DOHH2 (cell line): Measurements from ENCODE around the gene SLC6A11.

Experiments
- H3F3A ChIP-seq: fragments of 200-600 bp; sonication (generic), shearing (Covaris generic); 2 replicates; pipeline ENCODE4 v1.6.0; 2016; ENCODE audit warnings: antibody characterized with exemption, mild to moderate bottlenecking; ENCODE audit not compliant: control insufficient read depth, insufficient read depth
- H3K27ac ChIP-seq: fragments of 200-600 bp; sonication (generic); 2 replicates; pipeline ENCODE4 v1.5.1; 2014; ENCODE audit warnings: low read depth, mild to moderate bottlenecking, low read length, moderate library complexity
- H3K27me3 ChIP-seq: fragments of 200-600 bp; sonication (generic); 2 replicates; pipeline ENCODE4 v1.6.1; 2014; ENCODE audit warnings: mild to moderate bottlenecking, low read length, mixed read lengths; ENCODE audit not compliant: control insufficient read depth
- H3K36me3 ChIP-seq: fragments of 200-600 bp; sonication (generic); 2 replicates; pipeline ENCODE4 v1.6.1; 2014; ENCODE audit warnings: mild to moderate bottlenecking, low read length, moderate library complexity, mixed read lengths; ENCODE audit not compliant: control insufficient read depth
- H3K4me1 ChIP-seq: fragments of 200-600 bp; sonication (generic); 2 replicates; pipeline ENCODE4 v1.6.1; 2014; ENCODE audit warnings: mild to moderate bottlenecking, low read length, mixed read lengths; ENCODE audit not compliant: control insufficient read depth
- H3K4me2 ChIP-seq: fragments of 200-600 bp; sonication (generic); 2 replicates; pipeline ENCODE4 v1.6.0; 2014; ENCODE audit warnings: mild to moderate bottlenecking, low read length, moderate library complexity
- H3K4me3 ChIP-seq: fragments of 200-600 bp; sonication (generic); 2 replicates; pipeline ENCODE4 v1.5.1; 2014; ENCODE audit warnings: mild to moderate bottlenecking, low read length, mixed read lengths
- H3K79me2 ChIP-seq: fragments of 200-600 bp; sonication (generic); 2 replicates; pipeline ENCODE4 v1.6.1; 2014; ENCODE audit warnings: mild to moderate bottlenecking, low read length, mixed read lengths; ENCODE audit not compliant: control insufficient read depth
- H3K9me2 ChIP-seq: fragments of 200-600 bp; sonication (generic); replicated peaks from 2 replicates; pipeline ENCODE4 v1.6.1; 2014; ENCODE audit warnings: mild to moderate bottlenecking, low read length, mixed read lengths; ENCODE audit not compliant: control insufficient read depth
- H3K9me3 ChIP-seq: fragments of 200-600 bp; sonication (generic); 2 replicates; pipeline ENCODE4 v1.6.1; 2014; ENCODE audit warnings: antibody characterized with exemption, low read length, mixed read lengths; ENCODE audit not compliant: control insufficient read depth, insufficient read depth
- H4K20me1 ChIP-seq: fragments of 200-600 bp; sonication (generic); 2 replicates; pipeline ENCODE4 v1.6.0; 2014; ENCODE audit warnings: low read depth, mild to moderate bottlenecking, antibody characterized with exemption, low read length, moderate library complexity; ENCODE audit not compliant: control insufficient read depth, insufficient read depth
- EZH2phosphoT487 ChIP-seq: fragments of 200-600 bp; sonication (generic); IDR thresholded peaks from 2 replicates; pipeline ENCODE4 v1.6.1; 2017; ENCODE audit warnings: borderline replicate concordance, mild to moderate bottlenecking, antibody characterized with exemption, low read length, moderate library complexity, mixed read lengths
- TF ChIP-seq, protein P1 (sequence below): fragments of 200-600 bp; sonication (generic); IDR thresholded peaks from one replicate; pipeline ENCODE4 v1.5.1; 2014; ENCODE audit warnings: antibody characterized with exemption, mild to moderate bottlenecking, low read depth, low read length; ENCODE audit not compliant: poor library complexity, severe bottlenecking

SLC6A11 gene

DNA sequence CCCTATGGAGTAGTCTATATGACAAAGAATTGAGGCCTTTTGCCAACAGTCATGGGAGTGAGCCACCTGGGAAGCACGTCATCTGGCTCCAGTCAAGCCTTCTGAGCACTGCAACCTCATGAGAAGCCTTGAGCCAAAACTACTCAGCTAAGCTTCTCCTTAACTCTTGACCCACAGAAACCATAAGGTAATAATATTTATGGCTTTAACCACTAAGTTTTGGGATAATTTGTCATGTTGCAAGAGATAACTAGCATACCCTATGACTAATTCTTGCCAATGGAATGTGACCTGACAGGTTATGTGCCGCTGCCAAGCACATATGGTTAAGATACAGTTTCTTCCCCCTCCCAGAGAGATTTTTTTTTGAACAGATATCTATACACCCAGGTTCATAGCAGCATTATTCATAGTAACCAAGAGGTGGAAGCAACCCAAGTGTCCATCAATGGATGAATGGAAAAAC, 11.8 kb upstream of the SLC6A11 start:
- TF ChIP-seq, protein P1, sequence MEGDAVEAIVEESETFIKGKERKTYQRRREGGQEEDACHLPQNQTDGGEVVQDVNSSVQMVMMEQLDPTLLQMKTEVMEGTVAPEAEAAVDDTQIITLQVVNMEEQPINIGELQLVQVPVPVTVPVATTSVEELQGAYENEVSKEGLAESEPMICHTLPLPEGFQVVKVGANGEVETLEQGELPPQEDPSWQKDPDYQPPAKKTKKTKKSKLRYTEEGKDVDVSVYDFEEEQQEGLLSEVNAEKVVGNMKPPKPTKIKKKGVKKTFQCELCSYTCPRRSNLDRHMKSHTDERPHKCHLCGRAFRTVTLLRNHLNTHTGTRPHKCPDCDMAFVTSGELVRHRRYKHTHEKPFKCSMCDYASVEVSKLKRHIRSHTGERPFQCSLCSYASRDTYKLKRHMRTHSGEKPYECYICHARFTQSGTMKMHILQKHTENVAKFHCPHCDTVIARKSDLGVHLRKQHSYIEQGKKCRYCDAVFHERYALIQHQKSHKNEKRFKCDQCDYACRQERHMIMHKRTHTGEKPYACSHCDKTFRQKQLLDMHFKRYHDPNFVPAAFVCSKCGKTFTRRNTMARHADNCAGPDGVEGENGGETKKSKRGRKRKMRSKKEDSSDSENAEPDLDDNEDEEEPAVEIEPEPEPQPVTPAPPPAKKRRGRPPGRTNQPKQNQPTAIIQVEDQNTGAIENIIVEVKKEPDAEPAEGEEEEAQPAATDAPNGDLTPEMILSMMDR, result no peak
- TF ChIP-seq EZH2phosphoT487, result no peak
- H3K27me3 ChIP-seq, result peaks cover 14% of the 10 kb centered on the region; the same call in 1 of the 2 replicates
- H3K36me3 ChIP-seq, result no peaks in the 10 kb centered on the region
- H3K27ac ChIP-seq, result no peak overlapping the region
- no peaks in the 10 kb centered on the region for H3K9me2 ChIP-seq
- H3F3A ChIP-seq, result no peaks in the 10 kb centered on the region
- no peaks in the 10 kb centered on the region for H3K79me2 ChIP-seq
- H3K9me3 ChIP-seq, result no peaks in the 10 kb centered on the region
- H3K4me2 ChIP-seq, result no peak overlapping the region
- H3K4me1 ChIP-seq, result no peaks in the 10 kb centered on the region
- no peak overlapping the region for H3K4me3 ChIP-seq
- no peaks in the 10 kb centered on the region for H4K20me1 ChIP-seq

DNA sequence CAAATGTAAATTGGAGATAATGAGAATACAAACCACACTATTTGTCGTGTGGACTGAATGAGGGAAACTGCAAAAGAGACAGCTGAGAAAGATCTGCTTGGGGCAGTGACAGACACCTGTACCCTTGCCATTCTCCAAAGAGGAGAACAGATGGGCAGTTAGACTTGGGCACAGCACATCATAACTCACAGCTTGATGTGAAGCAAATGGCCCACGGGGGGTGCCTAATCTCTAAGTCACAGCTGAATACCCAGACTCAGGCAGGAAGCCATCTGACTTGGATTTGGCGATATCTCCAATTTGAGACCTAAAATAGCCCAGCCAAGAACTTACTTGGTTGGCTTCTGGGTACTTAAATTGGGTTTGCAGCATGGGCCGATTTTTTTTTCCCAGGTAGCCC, 10.0 kb upstream of the SLC6A11 start:
- peaks cover 14% of the 10 kb centered on the region; the same call in 1 of the 2 replicates for H3K27me3 ChIP-seq
- H3K4me3 ChIP-seq, result no peak overlapping the region
- TF ChIP-seq, protein P1, result no peak
- TF ChIP-seq EZH2phosphoT487, result no peak
- no peaks in the 10 kb centered on the region for H4K20me1 ChIP-seq
- H3K4me2 ChIP-seq, result no peak overlapping the region
- no peak overlapping the region for H3K27ac ChIP-seq
- no peaks in the 10 kb centered on the region for H3K4me1 ChIP-seq
- H3K9me2 ChIP-seq, result no peaks in the 10 kb centered on the region
- H3K36me3 ChIP-seq, result no peaks in the 10 kb centered on the region
- H3K79me2 ChIP-seq, result no peaks in the 10 kb centered on the region
- no peaks in the 10 kb centered on the region for H3K9me3 ChIP-seq
- no peaks in the 10 kb centered on the region for H3F3A ChIP-seq

DNA sequence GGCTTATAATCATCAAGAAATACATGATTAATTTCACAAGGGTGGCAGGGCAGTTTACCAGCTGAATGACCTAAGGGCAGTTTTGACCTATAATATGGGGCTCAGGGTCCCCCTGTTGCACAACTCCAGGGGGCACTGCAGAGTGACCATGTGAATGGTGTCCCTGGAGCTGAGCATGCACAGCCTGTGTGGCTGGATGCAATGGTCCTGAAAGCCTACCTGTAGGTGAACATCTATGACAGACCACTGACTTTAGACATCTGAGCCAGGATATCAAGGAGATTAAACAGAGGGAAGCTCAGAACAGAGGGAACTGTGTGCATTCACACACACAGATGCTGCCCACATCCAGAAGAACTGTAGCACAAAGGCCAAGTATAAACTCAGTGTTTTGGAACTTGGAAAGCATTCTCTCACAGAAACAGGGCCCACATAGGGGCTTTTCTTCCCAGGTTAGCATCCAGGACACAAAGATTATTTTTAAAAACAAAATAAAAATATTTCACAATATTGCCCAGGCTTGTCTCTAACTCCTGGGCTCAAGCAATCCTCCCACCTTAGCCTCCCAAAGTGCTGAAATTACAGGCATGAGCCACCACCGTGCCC, 7.8 kb upstream of the SLC6A11 start:
- Histone ChIP-seq H3K4me2 (no peak overlapping the region), H3K27ac (no peak overlapping the region), H4K20me1 (no peaks in the 10 kb centered on the region), H3K4me3 (no peak overlapping the region), H3K4me1 (no peaks in the 10 kb centered on the region), H3F3A (no peaks in the 10 kb centered on the region), H3K9me3 (no peaks in the 10 kb centered on the region), H3K9me2 (no peaks in the 10 kb centered on the region), H3K27me3 (peaks cover 14% of the 10 kb centered on the region; the same call in 1 of the 2 replicates), H3K79me2 (no peaks in the 10 kb centered on the region), H3K36me3 (no peaks in the 10 kb centered on the region)
- TF ChIP-seq, protein P1, result no peak
- TF ChIP-seq EZH2phosphoT487, result no peak
